ENCODE data around the gene CCT5. TPM values are rescaled to one million over a fixed set of nuclear protein-coding genes. Genes with fewer than 3 reads are reported as not detected.

Gene CCT5
- polyA plus RNA-seq, 3 donors, result 142 to 236 (median 229) TPM

- Histone ChIP-seq H3K4me3 (replicated peaks in 1 of 3; ENCODE audit: low read depth in 2 of 3, low read length in 3 of 3) (peak overlapping the region; percentile 88 to 92 (median 89)), H3K9ac (ENCODE audit: insufficient read depth, low read length, poor library complexity, severe bottlenecking) (peak overlapping the region; percentile 90), H3K27me3 (ENCODE audit: control insufficient read depth in 2 of 2, insufficient read depth in 2 of 2, low read length in 2 of 2) (no peaks in the 10 kb centered on the region), H3K79me2 (ENCODE audit: insufficient read depth, low read length) (peaks cover 95% of the 10 kb centered on the region), H3K36me3 (replicated peaks in 1 of 2; ENCODE audit: control insufficient read depth in 1 of 2, insufficient read depth in 2 of 2, low read length in 2 of 2) (peaks cover 23 to 31% of the 10 kb centered on the region in 2 donors), H4K20me1 (ENCODE audit: insufficient read depth, low read length) (peaks cover 60% of the 10 kb centered on the region), H3K9me3 (replicated peaks in 1 of 2; ENCODE audit: control insufficient read depth in 1 of 2, insufficient read depth in 1 of 2, low read length in 2 of 2) (no peaks in the 10 kb centered on the region), H2AFZ (ENCODE audit: insufficient read depth, low read depth, low read length, poor library complexity, severe bottlenecking) (peak overlapping the region; percentile 88), H3K27ac (ENCODE audit: low read depth in 1 of 2, low read length in 2 of 2) (peak overlapping the region in 1 of 2 donors; percentile 99), H3K4me2 (replicated peaks; ENCODE audit: extremely low read depth, low read length, poor library complexity, severe bottlenecking) (peak overlapping the region; percentile 100), H3K4me1 (ENCODE audit: control insufficient read depth in 1 of 2, insufficient read depth in 2 of 2, low read length in 2 of 2) (peaks cover 24 to 33% of the 10 kb centered on the region in 2 donors)
- Mint-ChIP-seq H3K27me3 (ENCODE audit: low read depth in 3 of 3) (peaks cover 0 to 5% (median 1%) of the 10 kb centered on the region in 3 donors), H3K27ac (peak overlapping the region; percentile 60 to 100 (median 98)), H3K4me3 (peak overlapping the region; percentile 91 to 96), H3K4me1 (peaks cover 29% of the 10 kb centered on the region), H3K36me3 (peaks cover 25 to 37% of the 10 kb centered on the region in 2 donors), H3K9me3 (no peaks in the 10 kb centered on the region)
- intact Hi-C loops (cut with micrococcal nuclease), result loop anchor here in 1 of 2 donors (10.0 kb wide), 1 partner anchor 173 kb away; no protein-coding TSS in a partner anchor
- no peak for TF ChIP-seq CTCF (IDR thresholded peaks at IDR 0.05)
- WGBS (ENCODE audit: insufficient coverage), result no CpG with 5 or more reads among the region's 7 CpGs
- peak in 2 of 3 donors; percentile 14 to 21 for DNase-seq
These were observed 1.3 kb downstream of the CCT5 start for GRCh38 chr5:10251405-10251804.

- no peak overlapping the region for H3K4me3 Mint-ChIP-seq
- H3K36me3 ChIP-seq (replicated peaks in 1 of 2; ENCODE audit: control insufficient read depth in 1 of 2, insufficient read depth in 2 of 2, low read length in 2 of 2), result peaks cover 43 to 50% of the 10 kb centered on the region in 2 donors
These were observed 3.3 kb downstream of the CCT5 start for GRCh38 chr5:10253390-10253789.

More at GRCh38 chr5:10253390-10253789, 3.3 kb downstream of the CCT5 start:
- Mint-ChIP-seq H3K27me3 (ENCODE audit: low read depth in 3 of 3) (peaks cover 0 to 3% (median 1%) of the 10 kb centered on the region in 3 donors), H3K36me3 (peaks cover 44 to 55% of the 10 kb centered on the region in 2 donors), H3K9me3 (no peaks in the 10 kb centered on the region), H3K4me1 (peaks cover 25% of the 10 kb centered on the region), H3K27ac (peak overlapping the region in 2 of 7 donors; percentile 48 to 50)
- H3K79me2 ChIP-seq (ENCODE audit: insufficient read depth, low read length), result peaks cover 93% of the 10 kb centered on the region
- H3K4me1 ChIP-seq (ENCODE audit: control insufficient read depth in 1 of 2, insufficient read depth in 2 of 2, low read length in 2 of 2), result peaks cover 22 to 30% of the 10 kb centered on the region in 2 donors
- DNase-seq, result no peak
- H3K27ac ChIP-seq (ENCODE audit: low read depth in 1 of 2, low read length in 2 of 2), result no peak overlapping the region
- WGBS (ENCODE audit: insufficient coverage), result 100% methylated on average over 2 of the region's 3 CpGs
- no peak overlapping the region for H3K9ac ChIP-seq (ENCODE audit: insufficient read depth, low read length, poor library complexity, severe bottlenecking)
- peaks cover 79% of the 10 kb centered on the region for H4K20me1 ChIP-seq (ENCODE audit: insufficient read depth, low read length)
- no peak overlapping the region for H3K4me3 ChIP-seq (replicated peaks in 1 of 3; ENCODE audit: low read depth in 2 of 3, low read length in 3 of 3)
- no peak overlapping the region for H2AFZ ChIP-seq (ENCODE audit: insufficient read depth, low read depth, low read length, poor library complexity, severe bottlenecking)
- H3K4me2 ChIP-seq (replicated peaks; ENCODE audit: extremely low read depth, low read length, poor library complexity, severe bottlenecking), result no peak overlapping the region
- no peak for TF ChIP-seq CTCF (IDR thresholded peaks at IDR 0.05)
- intact Hi-C loops (cut with micrococcal nuclease), result loop anchor here in 1 of 2 donors (10.0 kb wide), 1 partner anchor 171 kb away; no protein-coding TSS in a partner anchor
- no peaks in the 10 kb centered on the region for H3K9me3 ChIP-seq (replicated peaks in 1 of 2; ENCODE audit: control insufficient read depth in 1 of 2, insufficient read depth in 1 of 2, low read length in 2 of 2)
- no peaks in the 10 kb centered on the region for H3K27me3 ChIP-seq (ENCODE audit: control insufficient read depth in 2 of 2, insufficient read depth in 2 of 2, low read length in 2 of 2)

All from CD14-positive monocyte (primary cell).